Spinal cord (tissue), 10 donors: Measurements from ENCODE around the gene GLTPD2. TPM values are rescaled to one million over a fixed set of nuclear protein-coding genes. Genes with fewer than 3 reads are reported as not detected.
A peak's percentile ranks its signal among the peaks of the same experiment; 100 is the strongest.

Source experiments
- DNase-seq, 6 donors: peaks; one replicate each; pipeline versions ENCODE4 v3.0.0 to v3.0.0-alpha.2; 2013 to 2015; ENCODE audit warnings: low spot score in 6 of 6, low read depth in 4 of 6
- H3K27ac ChIP-seq: one replicate; pipeline ENCODE4 v1.5.1; 2013; ENCODE audit warnings: low read depth, low read length, control low read depth
- H3K27me3 ChIP-seq: one replicate; pipeline ENCODE4 v1.6.1; 2013; ENCODE audit warnings: low read length; ENCODE audit not compliant: control insufficient read depth, insufficient read depth
- H3K36me3 ChIP-seq: one replicate; pipeline ENCODE4 v1.6.1; 2013; ENCODE audit warnings: low read length; ENCODE audit not compliant: control insufficient read depth, insufficient read depth
- H3K4me1 ChIP-seq: one replicate; pipeline ENCODE4 v1.6.1; 2013; ENCODE audit warnings: low read length; ENCODE audit not compliant: control insufficient read depth, insufficient read depth
- H3K4me3 ChIP-seq: one replicate; pipeline ENCODE4 v1.5.1; 2013; ENCODE audit warnings: low read depth, low read length, control low read depth
- H3K9me3 ChIP-seq: one replicate; pipeline ENCODE4 v1.6.1; 2013; ENCODE audit warnings: low read length; ENCODE audit not compliant: control insufficient read depth, insufficient read depth
- WGBS: methylation state at CpG from one replicate; pipeline ENCODE4 v1.1.5; 2013; ENCODE audit warnings: missing lambda C conversion rate; ENCODE audit not compliant: insufficient coverage; 5-methylcytosine and 5-hydroxymethylcytosine counted together
- long read RNA-seq, 4 donors: transcript quantifications; one replicate each; lab custom pipeline, GENCODE V29; 2026
- polyA plus RNA-seq, 2 donors: library from polyadenylated mRNA; unstranded; fragments of 120-200 nt; gene quantifications; one replicate each; pipeline ENCODE4 v1.2.1, GENCODE V29; 2013; ENCODE audit not compliant: insufficient read length in 2 of 2
- total RNA-seq, 2 donors: library from RNA; depleted of rRNA in 1 of 2; stranded (reverse); fragments of 120-200 nt in 1 of 2; fragments of >200 nt in 1 of 2; gene quantifications; one replicate each; pipeline versions ENCODE4 v1.2.3 to v1.2.4, GENCODE V29; 2013 to 2014
- donor health status: healthy.

Gene GLTPD2
- total RNA-seq (not detected), polyA plus RNA-seq (1 to 10 TPM; 3.5 to 5.2 TPM)
- long read RNA-seq, donor 1 = 0 reads
- long read RNA-seq, donor 2 = 0 reads
- long read RNA-seq, donor 3 = 0 reads
- long read RNA-seq, donor 4 = 0 reads

DNA sequence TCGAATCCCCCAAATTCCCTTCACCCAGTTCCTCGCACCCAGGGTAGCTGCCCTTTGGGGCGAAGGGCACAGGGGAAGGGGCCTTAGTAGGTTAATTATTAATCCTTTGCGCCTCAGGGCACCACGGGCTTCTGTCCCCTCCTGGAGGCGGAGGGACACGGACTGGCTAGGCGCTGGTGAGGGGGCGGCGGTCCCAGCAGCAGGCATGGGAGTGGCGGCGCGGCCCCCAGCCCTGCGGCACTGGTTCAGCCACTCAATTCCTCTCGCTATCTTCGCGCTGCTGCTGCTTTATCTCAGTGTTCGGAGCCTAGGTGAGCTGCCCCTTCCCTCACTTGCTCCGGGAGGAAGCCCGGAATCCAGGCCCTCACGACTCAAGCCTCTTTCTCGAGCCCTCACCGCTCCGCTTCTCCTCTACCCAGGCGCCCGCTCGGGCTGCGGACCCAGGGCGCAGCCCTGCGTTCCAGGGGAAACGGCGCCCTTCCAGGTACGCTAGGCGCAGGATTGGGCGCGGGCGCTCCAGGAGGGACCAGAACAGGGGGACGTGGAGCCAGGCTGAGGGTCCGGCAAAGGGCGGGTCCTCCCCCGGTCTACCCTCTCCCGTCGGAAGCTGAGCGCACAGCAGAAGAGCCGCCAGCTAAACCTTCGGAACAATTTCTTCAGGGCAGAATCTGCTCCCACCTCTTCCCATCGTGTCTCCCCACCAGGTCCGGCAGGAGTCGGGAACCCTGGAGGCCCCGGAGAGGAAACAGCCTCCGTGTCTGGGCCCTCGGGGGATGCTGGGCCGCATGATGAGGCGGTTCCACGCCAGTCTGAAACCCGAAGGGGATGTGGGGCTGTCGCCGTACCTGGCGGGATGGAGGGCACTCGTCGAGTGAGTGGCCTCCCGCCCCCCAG is at the start of gene GLTPD2:
Gene GLTPD2 (plus strand): TSS at position 158 of the 894 bp plus-strand sequence. CDS start 48 bp downstream, at position 206.
- Histone ChIP-seq H3K36me3 (peaks cover 6% of the 10 kb centered on the region), H3K9me3 (no peaks in the 10 kb centered on the region), H3K27me3 (peaks cover 31% of the 10 kb centered on the region), H3K4me3 (peak within 1 kb of the TSS; percentile 66), H3K4me1 (peaks cover 57% of the 10 kb centered on the region), H3K27ac (no peak within 1 kb of the TSS)
- DNase-seq = peak in 2 of 6 donors; percentile 32 to 40
- WGBS = 6% methylated on average over 58 of the region's 62 CpGs

DNA sequence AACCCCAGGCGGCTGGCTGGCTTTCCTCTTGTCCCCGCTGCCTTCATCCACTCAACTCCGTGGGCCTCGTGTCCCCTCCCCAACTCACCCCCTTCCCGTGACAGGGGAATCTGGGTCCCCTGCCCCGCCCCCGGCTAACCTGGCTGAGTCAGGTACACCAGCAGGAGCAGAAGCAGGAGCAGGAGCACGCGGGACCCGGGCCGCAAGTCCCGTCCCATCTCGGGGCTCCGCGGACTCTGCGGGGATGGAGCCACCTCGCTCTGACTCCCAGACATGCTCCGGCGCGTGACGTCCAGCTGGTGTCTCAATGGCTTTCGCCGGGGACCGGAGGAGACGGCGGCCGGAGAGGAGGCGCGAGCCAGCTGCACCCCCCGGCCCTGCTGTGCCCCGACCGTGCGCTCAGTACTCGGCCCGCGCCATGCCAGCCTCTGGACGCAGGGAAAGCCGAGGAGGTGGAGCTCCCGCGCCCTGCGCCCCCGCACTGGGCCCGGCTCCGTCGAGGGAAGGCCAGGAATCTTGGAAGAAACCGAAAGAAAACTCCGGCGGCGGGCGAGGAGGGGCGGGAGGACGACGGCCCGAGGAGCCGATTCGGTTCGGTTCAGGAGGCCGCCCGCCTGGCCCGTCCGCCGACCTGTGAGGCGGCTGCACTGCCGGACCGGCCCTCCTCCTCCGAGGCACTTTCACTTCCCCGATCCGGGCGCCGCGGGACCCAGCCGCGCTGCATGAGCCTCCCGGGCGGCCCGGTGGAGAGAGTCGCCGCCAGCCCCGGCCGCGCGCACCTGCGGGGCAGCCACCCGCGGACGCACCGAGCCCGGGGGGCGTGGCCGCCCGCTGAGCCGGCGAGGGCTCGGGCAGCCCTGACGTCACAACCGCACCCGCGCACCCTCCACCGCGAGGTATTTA is 49.4 kb upstream of the GLTPD2 start, which contains the start of the genes CXCL16 and ZMYND15:
Gene CXCL16 (minus strand): TSS at position 807 of the 903 bp plus-strand sequence. CDS start 589 bp downstream, at position 218.
Gene ZMYND15 (plus strand): TSS at position 712 of the 903 bp plus-strand sequence. CDS start 716 bp downstream, outside the sequence.
- H3K27me3 ChIP-seq = peaks cover 63% of the 10 kb centered on the region
- WGBS = under 1% methylated on average over 100 of the region's 100 CpGs
- DNase-seq = peak in 2 of 6 donors; percentile 9 to 61
- H3K4me3 ChIP-seq = peak within 1 kb of the TSS; percentile 62
- no peak within 1 kb of the TSS for H3K27ac ChIP-seq
- H3K4me1 ChIP-seq = peaks cover 19% of the 10 kb centered on the region
- H3K9me3 ChIP-seq = no peaks in the 10 kb centered on the region
- peaks cover 4% of the 10 kb centered on the region for H3K36me3 ChIP-seq

DNA sequence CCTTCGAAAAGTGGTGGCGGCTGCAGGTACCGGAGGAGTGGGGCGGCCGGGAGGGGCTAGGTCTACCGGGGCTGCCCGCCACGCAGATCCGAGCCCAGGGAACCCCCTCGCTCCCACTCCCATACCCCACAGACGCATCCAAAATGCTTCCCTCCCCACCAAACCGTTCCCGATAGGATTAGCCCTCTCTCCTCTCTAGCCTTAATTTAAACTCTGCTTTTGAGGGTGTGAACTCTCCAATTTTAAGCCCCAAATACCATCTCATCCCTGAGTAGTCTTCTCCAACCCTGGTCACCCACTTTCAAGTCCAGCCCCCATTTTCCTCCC is 48.8 kb upstream of the GLTPD2 start:
- WGBS = 9% methylated on average over 13 of the region's 13 CpGs
- no peak for DNase-seq
- H3K27ac ChIP-seq = no peak overlapping the region

GRCh38 chr17:4740584-4740983 is 48.2 kb upstream of the GLTPD2 start:
- DNase-seq = no peak
- Histone ChIP-seq H3K36me3 (no peaks in the 10 kb centered on the region), H3K4me1 (peaks cover 29% of the 10 kb centered on the region), H3K27ac (no peak overlapping the region), H3K9me3 (no peaks in the 10 kb centered on the region), H3K27me3 (peaks cover 76% of the 10 kb centered on the region), H3K4me3 (no peak overlapping the region)
- WGBS = 82% methylated on average over 6 of the region's 8 CpGs

More for the DNA sequence above, 48.8 kb upstream of the GLTPD2 start:
- peaks cover 70% of the 10 kb centered on the region for H3K27me3 ChIP-seq
- H3K9me3 ChIP-seq = no peaks in the 10 kb centered on the region
- peaks cover 2% of the 10 kb centered on the region for H3K36me3 ChIP-seq
- H3K4me1 ChIP-seq = peaks cover 23% of the 10 kb centered on the region
- peak overlapping the region; percentile 29 for H3K4me3 ChIP-seq

DNA sequence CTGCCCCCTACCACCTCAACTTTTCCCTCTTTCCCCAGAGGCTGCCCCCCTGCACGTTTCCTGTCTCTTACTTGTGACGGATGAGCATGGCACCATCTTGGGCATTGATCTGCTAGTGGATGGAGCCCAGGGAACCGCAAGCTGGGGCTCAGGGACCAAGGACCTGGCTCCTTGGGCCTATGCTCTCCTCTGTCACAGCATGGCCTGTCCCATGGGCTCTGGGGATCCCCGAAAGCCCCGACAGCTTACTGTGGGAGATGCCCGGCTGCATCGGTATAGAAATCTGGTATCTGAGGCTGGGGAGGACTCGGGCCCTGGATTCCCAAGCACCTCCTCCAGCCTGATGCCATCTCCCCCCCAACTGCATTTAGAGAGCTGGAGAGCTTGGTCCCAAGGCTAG is 47.2 kb upstream of the GLTPD2 start:
- H3K27me3 ChIP-seq = peaks cover 78% of the 10 kb centered on the region
- no peak for DNase-seq

GRCh38 chr17:4742133-4742532 is 46.6 kb upstream of the GLTPD2 start:
- DNase-seq = no peak
- Histone ChIP-seq H3K27me3 (peaks cover 78% of the 10 kb centered on the region), H3K36me3 (no peaks in the 10 kb centered on the region), H3K4me3 (no peak overlapping the region), H3K27ac (no peak overlapping the region), H3K4me1 (peaks cover 32% of the 10 kb centered on the region), H3K9me3 (no peaks in the 10 kb centered on the region)
- WGBS = 79% methylated on average over 8 of the region's 9 CpGs

More for the DNA sequence above, 47.2 kb upstream of the GLTPD2 start:
- 80% methylated on average over 3 of the region's 8 CpGs for WGBS
- Histone ChIP-seq H3K27ac (no peak overlapping the region), H3K4me3 (no peak overlapping the region), H3K9me3 (no peaks in the 10 kb centered on the region), H3K4me1 (peaks cover 32% of the 10 kb centered on the region), H3K36me3 (no peaks in the 10 kb centered on the region)

GRCh38 chr17:4742629-4743028 is 46.1 kb upstream of the GLTPD2 start:
- H3K27me3 ChIP-seq = peaks cover 75% of the 10 kb centered on the region

GRCh38 chr17:4743216-4743615 is 45.5 kb upstream of the GLTPD2 start:
- Histone ChIP-seq H3K4me1 (peaks cover 29% of the 10 kb centered on the region), H3K36me3 (no peaks in the 10 kb centered on the region), H3K9me3 (no peaks in the 10 kb centered on the region), H3K27me3 (peaks cover 70% of the 10 kb centered on the region), H3K27ac (no peak overlapping the region), H3K4me3 (no peak overlapping the region)
- WGBS = 79% methylated on average over 4 of the region's 8 CpGs
- no peak for DNase-seq

More at GRCh38 chr17:4742629-4743028, 46.1 kb upstream of the GLTPD2 start:
- Histone ChIP-seq H3K36me3 (no peaks in the 10 kb centered on the region), H3K9me3 (no peaks in the 10 kb centered on the region), H3K27ac (no peak overlapping the region), H3K4me1 (peaks cover 32% of the 10 kb centered on the region), H3K4me3 (no peak overlapping the region)
- WGBS = 80% methylated on average over 7 of the region's 10 CpGs
- DNase-seq = no peak

DNA sequence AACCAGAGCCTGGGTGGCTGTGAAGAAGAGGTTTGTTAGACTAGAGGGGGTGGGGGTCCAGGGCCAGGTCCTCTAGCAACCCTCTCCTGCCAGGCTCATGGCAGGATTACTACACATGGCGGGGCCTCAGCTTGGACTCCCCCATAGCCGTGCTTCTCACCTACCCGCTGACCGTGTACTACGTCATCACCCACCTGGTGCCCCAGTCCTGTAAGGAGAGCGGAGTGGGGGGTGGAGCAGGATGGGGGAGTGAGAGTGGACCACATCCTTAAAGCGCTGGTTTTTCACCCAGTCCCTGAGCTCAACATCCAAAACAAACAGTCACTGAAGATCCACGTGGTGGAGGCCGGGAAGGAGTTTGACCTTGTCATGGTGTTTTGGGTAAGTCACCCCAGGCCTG is 44.9 kb upstream of the GLTPD2 start:
- H3K4me3 ChIP-seq = no peak overlapping the region
- no peak overlapping the region for H3K27ac ChIP-seq
- H3K36me3 ChIP-seq = no peaks in the 10 kb centered on the region
- DNase-seq = no peak
- H3K4me1 ChIP-seq = peaks cover 22% of the 10 kb centered on the region
- peaks cover 68% of the 10 kb centered on the region for H3K27me3 ChIP-seq
- WGBS = no CpG with 5 or more reads among the region's 9 CpGs
- no peaks in the 10 kb centered on the region for H3K9me3 ChIP-seq
